Measurements from ENCODE around the gene RASL10A.

The RASL10A gene

DNA sequence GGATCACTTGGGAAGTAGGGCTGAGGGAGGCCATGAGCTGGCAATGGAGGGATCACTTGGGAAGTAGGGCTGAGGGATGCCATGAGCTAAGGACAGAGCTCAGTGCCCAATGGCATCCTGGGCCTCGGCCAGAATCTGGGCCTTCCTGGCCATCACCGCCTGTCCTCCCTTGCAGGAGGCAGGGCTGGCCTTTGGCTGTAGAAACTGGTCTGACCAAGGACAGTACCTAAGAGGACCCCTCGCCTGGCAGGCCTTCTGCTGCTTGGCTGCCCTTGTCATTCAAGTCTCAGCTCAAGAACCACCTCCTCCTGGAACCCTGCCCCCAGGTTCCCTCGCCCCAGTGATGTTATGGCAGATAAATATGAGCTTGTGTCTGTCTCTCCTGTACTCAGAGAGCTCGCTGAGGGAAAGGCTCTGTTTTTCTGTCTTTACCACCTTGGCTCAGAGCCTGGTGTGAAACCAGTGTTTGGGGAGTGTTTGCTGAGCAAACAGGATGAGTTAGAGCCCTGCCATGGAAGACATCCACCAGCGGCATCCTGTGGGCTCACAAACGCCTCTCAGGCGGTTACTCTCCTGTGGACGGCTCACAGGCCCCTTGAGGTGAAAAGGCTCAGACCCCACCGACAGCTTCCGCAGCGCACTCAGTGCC lies 19.3 kb upstream of the RASL10A start:
- TF ChIP-seq, protein P1, sequence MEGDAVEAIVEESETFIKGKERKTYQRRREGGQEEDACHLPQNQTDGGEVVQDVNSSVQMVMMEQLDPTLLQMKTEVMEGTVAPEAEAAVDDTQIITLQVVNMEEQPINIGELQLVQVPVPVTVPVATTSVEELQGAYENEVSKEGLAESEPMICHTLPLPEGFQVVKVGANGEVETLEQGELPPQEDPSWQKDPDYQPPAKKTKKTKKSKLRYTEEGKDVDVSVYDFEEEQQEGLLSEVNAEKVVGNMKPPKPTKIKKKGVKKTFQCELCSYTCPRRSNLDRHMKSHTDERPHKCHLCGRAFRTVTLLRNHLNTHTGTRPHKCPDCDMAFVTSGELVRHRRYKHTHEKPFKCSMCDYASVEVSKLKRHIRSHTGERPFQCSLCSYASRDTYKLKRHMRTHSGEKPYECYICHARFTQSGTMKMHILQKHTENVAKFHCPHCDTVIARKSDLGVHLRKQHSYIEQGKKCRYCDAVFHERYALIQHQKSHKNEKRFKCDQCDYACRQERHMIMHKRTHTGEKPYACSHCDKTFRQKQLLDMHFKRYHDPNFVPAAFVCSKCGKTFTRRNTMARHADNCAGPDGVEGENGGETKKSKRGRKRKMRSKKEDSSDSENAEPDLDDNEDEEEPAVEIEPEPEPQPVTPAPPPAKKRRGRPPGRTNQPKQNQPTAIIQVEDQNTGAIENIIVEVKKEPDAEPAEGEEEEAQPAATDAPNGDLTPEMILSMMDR (IDR thresholded peaks at IDR 0.05; ENCODE audit: low read depth, low read length) = no peak
- in situ Hi-C loops (cut with HindIII; ENCODE audit: low sequenced_read_pairs) = no loop called here
- H3K4me3 ChIP-seq (ENCODE audit: low read depth, low read length) = no peak overlapping the region
- peak; percentile 27 for DNase-seq (ENCODE audit: low read depth, low spot score)

DNA sequence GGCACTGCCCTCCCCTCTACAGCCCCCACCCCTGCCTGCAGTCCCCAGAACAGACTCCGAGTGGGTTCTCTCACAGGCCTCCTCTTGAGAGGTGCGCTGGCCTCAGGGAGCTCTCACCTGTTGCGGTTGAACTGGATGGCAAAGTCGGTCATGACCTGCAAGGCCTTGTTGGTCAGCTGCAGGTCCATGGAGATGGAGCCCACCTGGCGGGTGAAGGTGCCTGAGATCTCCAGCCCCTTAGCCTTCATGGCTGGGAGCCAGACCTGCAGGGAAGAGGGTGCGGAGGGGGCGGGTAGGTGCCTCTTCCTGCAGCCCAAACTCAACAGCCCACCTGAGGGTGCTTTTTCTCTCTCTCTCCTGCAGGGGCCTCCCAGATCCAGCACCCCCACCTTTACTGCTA lies 18.7 kb upstream of the RASL10A start:
- H3K4me3 ChIP-seq (ENCODE audit: low read depth, low read length) = no peak overlapping the region
- TF ChIP-seq, protein P1 (IDR thresholded peaks at IDR 0.05; ENCODE audit: low read depth, low read length) = no peak
- in situ Hi-C loops (cut with HindIII; ENCODE audit: low sequenced_read_pairs) = no loop called here
- no peak for DNase-seq (ENCODE audit: low read depth, low spot score)

DNA sequence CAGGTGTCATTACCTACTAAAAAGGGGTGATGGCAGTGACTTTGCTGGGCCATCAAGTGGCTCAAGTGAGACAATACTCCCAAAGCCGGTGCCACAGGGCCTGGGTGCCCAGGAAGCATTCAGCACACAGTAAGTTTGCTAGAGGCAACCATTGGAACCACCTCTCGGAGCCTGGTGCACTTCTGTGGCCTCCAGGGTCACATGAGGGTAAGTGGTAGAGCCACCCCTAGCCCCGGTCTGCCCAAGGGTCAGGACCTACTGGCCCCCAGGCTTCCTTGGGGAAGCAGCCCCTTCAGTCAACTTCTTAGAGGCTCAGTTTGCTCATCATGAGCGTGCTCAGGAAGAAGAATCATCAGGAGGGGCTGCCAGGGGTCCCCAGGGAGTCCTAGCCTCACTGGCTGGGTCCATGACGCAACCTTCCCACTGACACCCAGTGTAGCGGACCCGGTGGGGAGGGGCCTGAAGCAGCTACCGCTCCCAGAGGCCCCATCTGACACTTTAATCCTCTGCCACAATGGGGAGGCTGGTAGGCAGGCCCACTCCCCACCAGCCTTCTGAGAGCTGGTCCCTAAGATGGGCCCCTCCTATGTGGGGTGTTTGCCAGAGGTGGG lies 17.5 kb upstream of the RASL10A start:
- in situ Hi-C loops (cut with HindIII; ENCODE audit: low sequenced_read_pairs) = no loop called here
- TF ChIP-seq, protein P1 (IDR thresholded peaks at IDR 0.05; ENCODE audit: low read depth, low read length) = no peak
- H3K4me3 ChIP-seq (ENCODE audit: low read depth, low read length) = no peak overlapping the region
- no peak for DNase-seq (ENCODE audit: low read depth, low spot score)

DNA sequence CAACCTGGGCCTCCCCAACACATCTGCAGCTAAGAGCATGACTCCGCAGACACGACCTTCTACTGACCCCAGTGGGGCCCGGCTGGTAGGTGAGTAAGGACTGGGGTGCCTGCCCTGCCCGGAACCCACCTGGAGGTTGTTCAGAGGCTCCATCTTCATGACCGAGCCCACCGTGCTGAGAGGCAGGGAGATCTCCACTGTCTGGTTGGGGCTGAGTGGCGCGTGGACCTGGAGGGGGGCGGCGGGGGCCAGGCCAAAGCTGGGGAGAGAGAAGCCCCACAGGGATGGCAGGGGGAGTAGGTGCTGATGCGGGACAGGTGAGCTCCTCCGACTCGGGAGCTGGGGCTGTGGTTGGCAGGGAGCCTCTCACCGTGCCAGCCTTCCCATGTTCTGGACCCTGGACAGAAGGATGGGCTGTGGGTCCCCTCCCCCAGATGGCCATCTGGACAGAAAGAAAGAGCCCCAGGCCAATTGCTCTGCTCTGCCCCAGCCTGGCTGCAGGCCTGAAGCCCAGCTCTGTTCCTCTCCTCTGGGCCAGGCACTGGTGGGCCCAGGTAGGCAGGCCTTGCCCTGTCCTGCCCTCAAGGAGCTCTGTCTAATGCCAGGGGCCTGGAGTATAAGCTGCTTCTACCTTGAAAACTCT lies 16.3 kb upstream of the RASL10A start:
- in situ Hi-C loops (cut with HindIII; ENCODE audit: low sequenced_read_pairs) = no loop called here
- TF ChIP-seq, protein P1 (IDR thresholded peaks at IDR 0.05; ENCODE audit: low read depth, low read length) = no peak
- no peak overlapping the region for H3K4me3 ChIP-seq (ENCODE audit: low read depth, low read length)
- DNase-seq (ENCODE audit: low read depth, low spot score) = no peak

DNA sequence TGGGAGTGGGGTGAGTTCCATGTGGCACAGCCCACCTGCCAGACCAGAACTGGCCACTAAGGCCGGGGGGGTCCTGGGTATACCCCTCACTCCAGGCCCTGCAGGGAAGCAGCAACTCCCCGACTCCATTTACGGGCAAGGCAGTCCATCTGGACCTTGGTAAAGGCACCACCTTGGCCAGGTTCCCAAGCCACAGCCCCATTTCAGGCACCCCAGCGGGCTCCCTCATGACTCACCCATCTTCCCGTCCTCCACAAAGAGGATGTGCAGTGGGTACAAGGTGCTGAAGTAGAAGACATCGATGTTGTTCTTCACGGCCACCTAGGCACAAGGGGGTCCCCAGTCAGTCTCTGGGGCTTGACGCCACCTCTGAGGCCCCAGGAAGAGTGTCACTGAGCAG lies 15.7 kb upstream of the RASL10A start:
- DNase-seq (ENCODE audit: low read depth, low spot score) = peak; percentile 61
- TF ChIP-seq, protein P1 (IDR thresholded peaks at IDR 0.05; ENCODE audit: low read depth, low read length) = no peak
- in situ Hi-C loops (cut with HindIII; ENCODE audit: low sequenced_read_pairs) = no loop called here
- no peak overlapping the region for H3K4me3 ChIP-seq (ENCODE audit: low read depth, low read length)

DNA sequence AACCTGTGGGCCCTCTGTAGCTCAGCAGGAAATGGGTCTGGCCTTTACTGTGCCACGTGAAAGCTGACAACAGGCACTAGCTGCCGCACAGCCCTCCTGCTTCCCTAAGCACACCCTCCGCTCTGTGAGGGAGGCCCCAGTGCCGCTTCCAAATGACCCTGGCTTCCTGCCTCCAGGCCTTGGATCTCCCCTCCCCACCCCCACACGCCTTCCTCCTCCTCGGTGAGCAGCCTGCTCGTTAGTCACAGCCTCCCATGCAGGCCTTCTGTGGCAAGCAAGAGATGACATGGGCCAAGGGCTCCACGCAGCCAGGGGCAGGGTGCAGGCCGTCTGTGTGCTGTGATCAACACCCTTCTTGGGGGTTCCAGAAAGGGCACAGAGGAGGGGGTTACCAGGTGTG lies 15.3 kb upstream of the RASL10A start:
- in situ Hi-C loops (cut with HindIII; ENCODE audit: low sequenced_read_pairs) = no loop called here

More for the DNA sequence above, 15.3 kb upstream of the RASL10A start:
- H3K4me3 ChIP-seq (ENCODE audit: low read depth, low read length) = no peak overlapping the region
- peak; percentile 77 for DNase-seq (ENCODE audit: low read depth, low spot score)
- TF ChIP-seq, protein P1 (IDR thresholded peaks at IDR 0.05; ENCODE audit: low read depth, low read length) = no peak
